ENCODE data around the gene ZNF22. TPM values are rescaled to one million over a fixed set of nuclear protein-coding genes. Genes with fewer than 3 reads are reported as not detected.

ZNF22 gene
- total and polyA plus RNA-seq, 9 donors, result 19.4 to 38.0 (median 27.4) TPM

- intact Hi-C loops (cut with DNase I), result no loop called here
- TF ChIP-seq EP300 (IDR thresholded peaks at IDR 0.05) (no peak), POLR2A (IDR thresholded peaks at IDR 0.05) (no peak), CTCF (IDR thresholded peaks at IDR 0.05) (no peak)
- DNase-seq, result peak in 2 of 5 donors; percentile 20 to 28
- Histone ChIP-seq H3K27me3 (no peaks in the 10 kb centered on the region), H3K9me3 (peaks cover 0 to 7% of the 10 kb centered on the region in 2 donors), H3K4me3 (peak overlapping the region; percentile 69), H3K36me3 (no peaks in the 10 kb centered on the region), H3K27ac (peak overlapping the region; percentile 37 to 84), H3K4me1 (ENCODE audit: insufficient read depth) (peaks cover 40% of the 10 kb centered on the region)
- WGBS, 3 donors, result 14 to 21% (median 15%) methylated on average over 4 of the region's 4 CpGs
Measured at GRCh38 chr10:44978213-44978569, 22.5 kb upstream of the ZNF22 start.

- H3K4me3 ChIP-seq, result peak within 1 kb of the TSS; percentile 69
- WGBS, 3 donors, result 17% methylated on average over 12 of the region's 12 CpGs
- TF ChIP-seq EP300 (IDR thresholded peaks at IDR 0.05), result peak; percentile 97
- TF ChIP-seq POLR2A (IDR thresholded peaks at IDR 0.05), result peak; percentile 99
- peak in 2 of 3 donors; percentile 30 to 44 for TF ChIP-seq CTCF (IDR thresholded peaks at IDR 0.05)
Measured at GRCh38 chr10:44978570-44979280, 22.0 kb upstream of the ZNF22 start, which contains the start of gene DEPP1. TSS of gene DEPP1 (minus strand) at chr10:44978809. CDS start at chr10:44978030, 779 bp downstream.

GRCh38 chr10:44979281-44980191, 21.2 kb upstream of the ZNF22 start:
- H3K27ac ChIP-seq, result peak overlapping the region; percentile 37 to 84
- H3K4me3 ChIP-seq, result no peak overlapping the region
- TF ChIP-seq CTCF (IDR thresholded peaks at IDR 0.05), result no peak
- TF ChIP-seq POLR2A (IDR thresholded peaks at IDR 0.05), result no peak
- H3K9me3 ChIP-seq, result peaks cover 0 to 7% of the 10 kb centered on the region in 2 donors
- H3K36me3 ChIP-seq, result no peaks in the 10 kb centered on the region
- peak; percentile 13 to 54 (median 41) for DNase-seq
- intact Hi-C loops (cut with DNase I), result no loop called here
- 89 to 90% (median 90%) methylated on average over 13 of the region's 13 CpGs for WGBS, 3 donors
- H3K27me3 ChIP-seq, result no peaks in the 10 kb centered on the region
- H3K4me1 ChIP-seq (ENCODE audit: insufficient read depth), result peaks cover 40% of the 10 kb centered on the region

More at GRCh38 chr10:44978570-44979280, 22.0 kb upstream of the ZNF22 start, which contains the start of gene DEPP1:
- Histone ChIP-seq H3K9me3 (peaks cover 0 to 7% of the 10 kb centered on the region in 2 donors), H3K4me1 (ENCODE audit: insufficient read depth) (peaks cover 40% of the 10 kb centered on the region), H3K27ac (peak within 1 kb of the TSS; percentile 37 to 84), H3K27me3 (no peaks in the 10 kb centered on the region), H3K36me3 (no peaks in the 10 kb centered on the region)
- peak; percentile 91 to 95 (median 94) for DNase-seq
- intact Hi-C loops (cut with DNase I), result no loop called here

- 86% methylated on average over 14 of the region's 14 CpGs for WGBS, 3 donors
- Histone ChIP-seq H3K36me3 (no peaks in the 10 kb centered on the region), H3K4me3 (no peak overlapping the region), H3K27me3 (no peaks in the 10 kb centered on the region), H3K9me3 (peaks cover 0 to 7% of the 10 kb centered on the region in 2 donors), H3K27ac (peak overlapping the region; percentile 13 to 84), H3K4me1 (ENCODE audit: insufficient read depth) (peaks cover 50% of the 10 kb centered on the region)
- no peak for TF ChIP-seq CTCF (IDR thresholded peaks at IDR 0.05)
- no peak for TF ChIP-seq EP300 (IDR thresholded peaks at IDR 0.05)
- no peak for TF ChIP-seq POLR2A (IDR thresholded peaks at IDR 0.05)
- DNase-seq, result peak; percentile 11 to 41 (median 36)
- intact Hi-C loops (cut with DNase I), result no loop called here
Measured at GRCh38 chr10:44980309-44981171, 20.2 kb upstream of the ZNF22 start.
